Articular chondrocyte of knee joint (primary cell): Measurements from ENCODE around the gene SIKE1. TPM values are rescaled to one million over a fixed set of nuclear protein-coding genes. Genes with fewer than 3 reads are reported as not detected.

ENCODE experiments used
- small RNA-seq: library from RNA; depleted of rRNA; stranded (forward); fragments of <200 nt; gene quantifications from one replicate; pipeline ENCODE3, GENCODE V24; 2012
- total RNA-seq: library from RNA; depleted of rRNA; stranded (reverse); fragments of >200 nt; gene quantifications from 2 replicates; pipeline ENCODE4 v1.2.3, GENCODE V29; 2012

Gene SIKE1
- 66.0 and 70.8 TPM in 2 replicates for total RNA-seq

GRCh38 chr1:114780344-114781226, at the start of gene SIKE1:
Gene SIKE1, minus strand, starts transcription at chr1:114780685. Its CDS starts 78 bp downstream, at chr1:114780607.

GRCh38 chr1:114757455-114758255, 22.8 kb downstream of the SIKE1 start, which contains the start of gene CSDE1:
Gene CSDE1, minus strand, starts transcription at chr1:114757984. Its CDS starts 18,094 bp downstream, at chr1:114739890.

Small RNAs within 50 kb of the gene (small RNA-seq; reads per million reads assigned to genes)
- not detected for gene RNY1P13

Other genes with a start within 250 kb of the SIKE1 start
- gene BCAS2, start 199.1 kb downstream of the SIKE1 start, total RNA-seq: 43.1 and 51.9 TPM in 2 replicates
- gene DENND2C, start 110.6 kb downstream of the SIKE1 start, total RNA-seq: 10.2 and 12.4 TPM in 2 replicates
- not detected in 2 replicates for gene AMPD1, start 85.1 kb downstream of the SIKE1 start, total RNA-seq
- gene NRAS, start 63.9 kb downstream of the SIKE1 start, total RNA-seq: 90.7 and 91.1 TPM in 2 replicates
- 548 and 775 TPM in 2 replicates for gene CSDE1, start 22.7 kb downstream of the SIKE1 start, total RNA-seq
- gene SYCP1, start 74.2 kb upstream of the SIKE1 start, total RNA-seq: not detected in 2 replicates
- gene TSHB, start 249.1 kb upstream of the SIKE1 start, total RNA-seq: not detected in 2 replicates